Measurements from ENCODE around the gene GOT1. TPM values are rescaled to one million over a fixed set of nuclear protein-coding genes. Genes with fewer than 3 reads are reported as not detected.

Gene GOT1
- total and polyA plus RNA-seq, 2 donors (not counting 3 experiments of a cell fraction or from before 2014, with no cell fraction given): 14.4 to 36.3 TPM

DNA sequence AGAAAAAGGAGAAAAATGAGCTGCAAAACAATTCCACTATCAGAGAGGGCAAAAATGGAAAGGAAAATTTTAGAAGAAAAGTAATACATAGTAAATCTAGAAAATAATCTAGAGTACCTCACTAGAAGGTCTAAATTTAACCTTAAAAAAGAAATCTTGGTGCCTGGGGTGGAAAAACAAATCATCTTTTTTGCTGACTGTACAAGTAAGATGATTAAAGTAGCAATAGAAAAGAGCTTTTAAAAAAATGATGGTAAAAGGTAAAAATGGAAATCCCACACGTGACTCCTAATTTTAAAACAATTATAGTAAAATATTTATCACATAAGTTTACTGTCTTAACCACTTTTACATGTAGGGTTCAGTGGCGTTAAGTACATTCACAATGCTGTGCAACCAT is 28.8 kb upstream of the GOT1 start:
- H3K9me1 ChIP-seq (replicated peaks; ENCODE audit: control insufficient read depth, extremely low read depth, insufficient read depth, low read length): no peaks in the 10 kb centered on the region
- H3K79me2 ChIP-seq (ENCODE audit: control insufficient read depth, insufficient read depth, low read length): no peaks in the 10 kb centered on the region
- H3K27ac ChIP-seq (ENCODE audit: insufficient read depth, low read depth, low read length): no peak overlapping the region
- H2AFZ ChIP-seq (ENCODE audit: low read depth, low read length): no peak overlapping the region
- no peaks in the 10 kb centered on the region for H3K9me3 ChIP-seq (replicated peaks; ENCODE audit: control insufficient read depth, insufficient read depth, low read length)
- no peak overlapping the region for H3K4me2 ChIP-seq (ENCODE audit: insufficient read depth, low read length)
- H3K4me3 ChIP-seq (replicated peaks in 1 of 3; ENCODE audit: insufficient read depth in 1 of 3, low read depth in 1 of 3, low read length in 3 of 3): no peak overlapping the region
- ChIA-PET POLR2A (no interaction called here), CTCF (interaction anchor here (0.6 to 1.7 kb wide), 6 partner anchors 8 to 101 kb away, joined by 3 to 5 read pairs (median 5); no protein-coding TSS in a partner anchor)
- H3K36me3 ChIP-seq (ENCODE audit: control insufficient read depth in 2 of 2, extremely low read depth in 1 of 2, insufficient read depth in 2 of 2, low read length in 2 of 2): no peaks in the 10 kb centered on the region
- FAIRE-seq (no peak), DNase-seq (ENCODE audit: low read depth, low spot score) (no peak)
- TF ChIP-seq, protein P1, sequence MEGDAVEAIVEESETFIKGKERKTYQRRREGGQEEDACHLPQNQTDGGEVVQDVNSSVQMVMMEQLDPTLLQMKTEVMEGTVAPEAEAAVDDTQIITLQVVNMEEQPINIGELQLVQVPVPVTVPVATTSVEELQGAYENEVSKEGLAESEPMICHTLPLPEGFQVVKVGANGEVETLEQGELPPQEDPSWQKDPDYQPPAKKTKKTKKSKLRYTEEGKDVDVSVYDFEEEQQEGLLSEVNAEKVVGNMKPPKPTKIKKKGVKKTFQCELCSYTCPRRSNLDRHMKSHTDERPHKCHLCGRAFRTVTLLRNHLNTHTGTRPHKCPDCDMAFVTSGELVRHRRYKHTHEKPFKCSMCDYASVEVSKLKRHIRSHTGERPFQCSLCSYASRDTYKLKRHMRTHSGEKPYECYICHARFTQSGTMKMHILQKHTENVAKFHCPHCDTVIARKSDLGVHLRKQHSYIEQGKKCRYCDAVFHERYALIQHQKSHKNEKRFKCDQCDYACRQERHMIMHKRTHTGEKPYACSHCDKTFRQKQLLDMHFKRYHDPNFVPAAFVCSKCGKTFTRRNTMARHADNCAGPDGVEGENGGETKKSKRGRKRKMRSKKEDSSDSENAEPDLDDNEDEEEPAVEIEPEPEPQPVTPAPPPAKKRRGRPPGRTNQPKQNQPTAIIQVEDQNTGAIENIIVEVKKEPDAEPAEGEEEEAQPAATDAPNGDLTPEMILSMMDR (IDR thresholded peaks at IDR 0.05; ENCODE audit: extremely low read depth in 1 of 2, insufficient read depth in 1 of 2, low read depth in 1 of 2, low read length in 2 of 2): no peak
- TF ChIP-seq JUN (IDR thresholded peaks at IDR 0.05; ENCODE audit: borderline replicate concordance, insufficient read depth, insufficient read length, low read depth) (no peak), FOS (IDR thresholded peaks at IDR 0.05; ENCODE audit: borderline replicate concordance, insufficient read depth, low read length) (no peak), GATA2 (IDR thresholded peaks at IDR 0.05; ENCODE audit: insufficient read depth, insufficient read length, low read depth, low read length) (no peak), POLR2A (IDR thresholded peaks at IDR 0.05; ENCODE audit: low read depth, low read length) (no peak), POLR2AphosphoS5 (IDR thresholded peaks at IDR 0.05; ENCODE audit: insufficient read depth, low read depth, low read length) (no peak), MYC (IDR thresholded peaks at IDR 0.05; ENCODE audit: low read depth, low read length) (no peak), EZH2 (IDR thresholded peaks at IDR 0.05; ENCODE audit: borderline replicate concordance, low read depth, low read length, severe bottlenecking) (no peak)
- TF ChIP-seq, protein P2, sequence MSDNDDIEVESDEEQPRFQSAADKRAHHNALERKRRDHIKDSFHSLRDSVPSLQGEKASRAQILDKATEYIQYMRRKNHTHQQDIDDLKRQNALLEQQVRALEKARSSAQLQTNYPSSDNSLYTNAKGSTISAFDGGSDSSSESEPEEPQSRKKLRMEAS (IDR thresholded peaks at IDR 0.05; ENCODE audit: insufficient read depth, insufficient read length): no peak
- H3K4me1 ChIP-seq (ENCODE audit: control insufficient read depth, extremely low read depth, insufficient read depth, low read length): no peaks in the 10 kb centered on the region
- H3K27me3 ChIP-seq (ENCODE audit: control insufficient read depth in 2 of 2, insufficient read depth in 2 of 2, low read length in 2 of 2): peaks cover 22 to 32% of the 10 kb centered on the region in 2 experiments
- no TSS peak for BruUV-seq (replicated peaks)
- H3K9ac ChIP-seq (replicated peaks; ENCODE audit: extremely low read depth, insufficient read depth, low read length): no peak overlapping the region
- intact Hi-C loops (cut with micrococcal nuclease) (no loop called here), dilution Hi-C loops (cut with MboI; ENCODE audit: extremely low pct_ligation_motif_present, low sequenced_read_pairs) (no loop called here)
- H4K20me1 ChIP-seq (replicated peaks; ENCODE audit: control insufficient read depth, extremely low read depth, insufficient read depth, low read length): no peaks in the 10 kb centered on the region

Data from endothelial cell of umbilical vein (primary cell).